Measurements from ENCODE around the gene WTAP.
"Not testable (repeated sequence)": the region's sequence is repeated elsewhere in the genome, so short reads cannot be mapped to it uniquely, and the experiment has no call there.

Gene WTAP

DNA sequence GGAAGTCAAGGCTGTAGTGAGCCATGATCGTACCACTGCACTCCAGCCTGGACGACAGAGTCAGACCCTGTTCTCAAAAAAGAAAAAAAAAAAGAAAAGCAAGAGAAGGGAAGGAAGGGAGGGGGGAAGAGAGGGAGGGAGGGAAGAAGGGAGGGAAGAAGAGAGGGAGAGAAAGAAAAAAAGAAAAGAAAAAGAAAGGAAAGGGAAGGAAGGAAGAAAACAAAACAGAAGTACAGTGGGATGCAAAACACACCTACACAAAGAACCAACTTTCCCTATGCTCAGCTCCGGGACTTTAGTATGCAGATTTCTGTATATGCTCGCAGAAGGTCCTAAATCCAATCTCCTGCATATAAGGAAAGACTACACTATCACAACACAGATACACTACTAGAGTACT is 2.5 kb upstream of the WTAP start:
- Histone ChIP-seq H3K27ac (ENCODE audit: low read depth, low read length) (no peak overlapping the region), H3K4me3 (ENCODE audit: low read length) (no peak overlapping the region), H3K27me3 (ENCODE audit: control insufficient read depth, insufficient read depth, low read length) (no peaks in the 10 kb centered on the region), H3K9ac (ENCODE audit: low read length) (no peak overlapping the region), H3K4me1 (ENCODE audit: control insufficient read depth, insufficient read depth, low read length) (peaks cover 14% of the 10 kb centered on the region), H3K36me3 (ENCODE audit: control insufficient read depth, insufficient read depth, low read length) (peaks cover 2% of the 10 kb centered on the region)

DNA sequence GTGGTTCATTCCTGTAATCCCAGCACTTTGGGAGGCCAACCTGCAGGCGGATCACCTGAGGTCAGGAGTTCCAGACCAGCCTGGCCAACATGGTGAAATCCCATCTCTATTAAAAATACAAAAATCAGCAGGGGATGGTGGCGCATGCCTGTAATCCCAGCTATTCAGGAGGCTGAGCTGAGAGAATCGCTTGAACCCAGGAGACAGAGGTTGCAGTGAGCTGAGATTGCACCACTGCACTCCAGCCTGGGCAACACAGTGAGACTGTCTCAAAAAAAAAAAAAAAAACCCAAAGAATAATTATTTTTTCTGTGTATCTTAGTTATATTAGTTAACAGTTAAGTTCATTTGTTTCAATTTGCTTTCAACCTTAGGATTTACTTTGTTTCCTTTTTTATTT is 2.1 kb upstream of the WTAP start:
- H3K4me1 ChIP-seq (ENCODE audit: control insufficient read depth, insufficient read depth, low read length): peaks cover 15% of the 10 kb centered on the region
- H3K36me3 ChIP-seq (ENCODE audit: control insufficient read depth, insufficient read depth, low read length); H3K9ac ChIP-seq (ENCODE audit: low read length); H3K4me3 ChIP-seq (ENCODE audit: low read length); H3K27me3 ChIP-seq (ENCODE audit: control insufficient read depth, insufficient read depth, low read length); H3K27ac ChIP-seq (ENCODE audit: low read depth, low read length): not testable (repeated sequence)

DNA sequence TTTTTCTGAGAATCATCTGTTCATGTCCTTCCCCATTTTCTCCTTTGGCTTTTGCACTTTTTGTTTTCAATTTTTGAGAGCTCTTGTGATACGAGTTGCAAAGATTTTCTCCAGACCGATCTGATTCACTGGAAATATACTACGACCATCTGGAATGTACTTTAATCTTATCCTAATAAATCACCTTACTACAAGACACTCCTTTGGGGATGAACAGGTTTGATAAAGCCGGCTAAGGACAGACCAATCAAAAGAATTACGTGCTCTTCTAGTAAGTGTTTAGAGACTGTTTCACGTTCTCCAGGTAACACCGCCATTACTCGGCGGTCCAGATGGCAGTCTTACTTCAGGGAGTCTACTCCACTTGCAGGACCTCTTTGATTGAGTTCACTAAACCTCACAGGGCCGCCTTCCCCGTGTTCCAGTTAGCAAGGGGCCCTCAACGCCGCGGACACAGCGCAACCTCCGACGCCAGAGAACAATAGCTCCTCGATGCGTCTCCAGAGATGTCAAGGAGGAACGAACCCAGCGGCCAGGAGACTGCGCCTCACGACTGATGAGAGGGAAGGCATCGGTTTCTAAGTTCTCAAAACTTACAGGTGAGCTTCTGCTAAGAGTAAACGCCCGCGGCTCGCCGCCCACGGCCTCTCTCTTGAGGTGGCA is 920 bp upstream of the WTAP start:
- H3K36me3 ChIP-seq (ENCODE audit: control insufficient read depth, insufficient read depth, low read length): peaks cover 2% of the 10 kb centered on the region
- peak overlapping the region; percentile 92 for H3K4me3 ChIP-seq (ENCODE audit: low read length)
- H3K4me1 ChIP-seq (ENCODE audit: control insufficient read depth, insufficient read depth, low read length): peaks cover 15% of the 10 kb centered on the region
- H3K27me3 ChIP-seq (ENCODE audit: control insufficient read depth, insufficient read depth, low read length): no peaks in the 10 kb centered on the region
- peak overlapping the region; percentile 86 for H3K9ac ChIP-seq (ENCODE audit: low read length)
- H3K27ac ChIP-seq (ENCODE audit: low read depth, low read length): peak overlapping the region; percentile 100

DNA sequence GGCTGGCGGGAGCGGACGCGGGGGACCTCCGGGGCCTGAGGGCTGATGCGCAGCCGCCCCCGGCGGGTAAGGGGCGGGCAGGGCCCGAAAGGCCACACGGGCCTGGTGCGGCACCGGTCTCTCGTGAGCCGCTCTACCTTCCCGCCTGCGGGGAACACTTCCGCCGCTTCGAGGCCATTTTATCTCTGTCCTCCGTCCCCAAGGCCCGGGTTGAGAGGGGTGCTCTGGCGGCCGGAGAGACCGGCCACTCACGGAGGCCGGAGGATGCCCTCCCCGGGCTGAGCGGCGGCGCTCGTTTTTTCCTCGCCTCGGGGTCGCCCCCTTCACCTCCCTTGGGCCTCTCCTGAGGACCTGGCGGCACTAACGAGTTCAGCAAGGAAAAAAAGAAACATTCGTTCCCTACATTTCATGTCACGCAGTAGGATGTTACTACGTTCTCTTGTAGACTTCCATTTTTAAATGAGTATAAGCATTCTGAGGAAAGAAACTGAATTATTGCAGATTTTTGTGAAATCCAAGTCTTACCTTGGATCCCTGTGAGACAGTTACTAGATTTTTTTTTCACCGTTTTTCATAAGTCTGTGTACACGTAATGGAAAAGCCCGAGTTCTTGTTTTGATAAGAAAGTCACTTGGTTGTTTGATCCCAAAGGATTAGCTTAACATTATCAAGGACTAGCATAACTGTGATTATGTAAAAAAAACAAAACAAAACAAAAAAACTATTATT is 575 bp downstream of the WTAP start:
- H3K4me3 ChIP-seq (ENCODE audit: low read length): peak overlapping the region; percentile 81
- peaks cover 15% of the 10 kb centered on the region for H3K4me1 ChIP-seq (ENCODE audit: control insufficient read depth, insufficient read depth, low read length)
- H3K36me3 ChIP-seq (ENCODE audit: control insufficient read depth, insufficient read depth, low read length): peaks cover 2% of the 10 kb centered on the region
- peak overlapping the region; percentile 100 for H3K27ac ChIP-seq (ENCODE audit: low read depth, low read length)
- peak overlapping the region; percentile 96 for H3K9ac ChIP-seq (ENCODE audit: low read length)
- no peaks in the 10 kb centered on the region for H3K27me3 ChIP-seq (ENCODE audit: control insufficient read depth, insufficient read depth, low read length)

DNA sequence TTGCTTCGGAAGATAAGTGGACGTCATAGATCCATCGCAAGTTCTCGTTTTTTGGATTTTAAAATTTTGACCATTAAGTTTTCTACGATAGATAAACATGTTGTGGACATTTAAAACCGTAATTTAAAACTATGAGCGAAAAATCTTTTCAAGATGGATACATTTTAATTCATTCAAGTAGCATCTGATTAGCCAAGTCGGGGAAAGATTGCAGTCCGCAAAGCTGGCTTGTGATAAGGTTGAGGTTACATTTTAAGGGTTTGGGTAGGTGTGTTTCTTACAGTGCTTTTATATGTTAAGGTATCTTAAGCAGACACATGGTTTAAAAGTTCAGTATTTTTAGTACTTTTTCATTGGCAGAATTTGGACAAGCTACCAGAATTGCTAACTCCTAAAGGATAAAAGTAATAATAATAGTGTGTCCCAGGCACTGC is 1.2 kb downstream of the WTAP start:
- H3K27me3 ChIP-seq (ENCODE audit: control insufficient read depth, insufficient read depth, low read length): no peaks in the 10 kb centered on the region
- H3K4me3 ChIP-seq (ENCODE audit: low read length): peak overlapping the region; percentile 81
- H3K36me3 ChIP-seq (ENCODE audit: control insufficient read depth, insufficient read depth, low read length): peaks cover 2% of the 10 kb centered on the region
- H3K4me1 ChIP-seq (ENCODE audit: control insufficient read depth, insufficient read depth, low read length): peaks cover 15% of the 10 kb centered on the region
- H3K9ac ChIP-seq (ENCODE audit: low read length): peak overlapping the region; percentile 2
- peak overlapping the region; percentile 100 for H3K27ac ChIP-seq (ENCODE audit: low read depth, low read length)

DNA sequence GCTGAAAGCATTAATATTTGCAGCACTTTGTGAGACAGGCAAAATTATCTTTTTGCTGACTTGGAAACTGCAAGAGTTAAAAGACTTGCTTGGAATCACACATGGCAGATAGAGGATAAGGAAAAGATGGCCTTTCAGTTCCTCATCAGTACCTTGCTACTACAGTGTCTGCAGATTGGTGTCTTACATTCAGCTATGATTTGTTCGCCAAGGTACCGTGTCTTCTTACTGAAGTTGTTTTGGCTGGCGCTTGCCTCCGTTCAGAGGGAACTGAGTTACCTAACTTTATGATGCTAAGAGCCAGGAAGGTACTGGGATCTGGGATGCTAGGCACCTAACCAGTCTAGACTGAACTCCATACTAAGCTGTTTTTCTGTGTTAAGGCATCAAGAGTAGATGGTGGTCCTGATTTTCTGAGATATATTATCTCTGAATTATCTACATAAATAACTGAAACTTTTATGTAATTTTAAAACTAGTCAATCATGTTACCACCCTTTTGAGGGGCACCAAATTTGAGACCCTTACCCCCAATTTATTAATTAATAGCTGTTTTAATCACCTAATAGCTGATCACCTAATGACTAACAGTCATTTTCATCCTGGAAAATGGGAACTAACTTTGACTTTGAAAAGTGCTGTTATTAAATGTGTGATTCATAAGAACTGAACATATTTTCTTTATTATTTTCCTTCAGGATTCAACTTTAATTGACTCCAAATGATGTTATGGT is 2.5 kb downstream of the WTAP start:
- H3K27me3 ChIP-seq (ENCODE audit: control insufficient read depth, insufficient read depth, low read length): no peaks in the 10 kb centered on the region
- H3K9ac ChIP-seq (ENCODE audit: low read length): no peak overlapping the region
- H3K27ac ChIP-seq (ENCODE audit: low read depth, low read length): no peak overlapping the region
- H3K4me3 ChIP-seq (ENCODE audit: low read length): peak overlapping the region; percentile 81
- peaks cover 2% of the 10 kb centered on the region for H3K36me3 ChIP-seq (ENCODE audit: control insufficient read depth, insufficient read depth, low read length)
- peaks cover 15% of the 10 kb centered on the region for H3K4me1 ChIP-seq (ENCODE audit: control insufficient read depth, insufficient read depth, low read length)

DNA sequence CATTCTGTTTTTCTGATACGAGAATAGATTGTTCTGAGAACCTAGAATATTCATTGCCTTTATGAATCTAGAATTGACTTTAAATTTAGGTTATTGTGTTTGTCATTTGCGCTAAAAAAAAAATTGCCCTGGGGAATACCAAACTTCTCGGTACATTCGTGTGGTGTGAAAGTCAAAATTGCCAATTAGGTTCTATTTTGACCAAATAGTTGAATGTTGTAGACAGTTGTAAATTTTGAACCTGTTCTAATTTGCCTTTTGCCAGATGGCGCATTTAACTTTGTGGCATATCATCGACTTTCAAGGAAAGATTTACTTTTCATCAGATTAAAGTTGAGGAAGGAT is 3.0 kb downstream of the WTAP start:
- H3K27ac ChIP-seq (ENCODE audit: low read depth, low read length): no peak overlapping the region
- peaks cover 15% of the 10 kb centered on the region for H3K4me1 ChIP-seq (ENCODE audit: control insufficient read depth, insufficient read depth, low read length)
- H3K36me3 ChIP-seq (ENCODE audit: control insufficient read depth, insufficient read depth, low read length): peaks cover 2% of the 10 kb centered on the region
- no peak overlapping the region for H3K4me3 ChIP-seq (ENCODE audit: low read length)
- no peak overlapping the region for H3K9ac ChIP-seq (ENCODE audit: low read length)
- no peaks in the 10 kb centered on the region for H3K27me3 ChIP-seq (ENCODE audit: control insufficient read depth, insufficient read depth, low read length)

DNA sequence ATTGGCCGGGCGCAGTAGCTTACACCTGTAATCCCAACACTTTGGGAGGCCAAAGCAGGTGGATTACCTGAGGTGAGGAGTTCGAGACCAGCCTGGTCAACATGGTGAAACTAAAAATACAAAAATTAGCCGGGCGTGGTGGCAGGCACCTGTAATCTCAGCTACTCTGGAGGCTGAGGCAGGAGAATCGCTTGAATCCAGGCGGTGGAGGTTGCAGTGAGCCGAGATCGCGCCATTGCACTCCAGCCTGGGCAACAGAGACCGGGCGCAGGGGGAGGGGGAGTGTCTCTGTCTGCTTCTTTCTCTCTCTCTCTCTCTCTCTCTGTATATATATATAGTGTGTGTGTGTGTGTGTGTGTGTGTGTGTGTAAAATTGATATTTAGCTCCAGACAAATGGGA is 5.2 kb downstream of the WTAP start:
- not testable (repeated sequence) for H3K4me3 ChIP-seq (ENCODE audit: low read length); H3K27ac ChIP-seq (ENCODE audit: low read depth, low read length); H3K4me1 ChIP-seq (ENCODE audit: control insufficient read depth, insufficient read depth, low read length); H3K27me3 ChIP-seq (ENCODE audit: control insufficient read depth, insufficient read depth, low read length); H3K36me3 ChIP-seq (ENCODE audit: control insufficient read depth, insufficient read depth, low read length); H3K9ac ChIP-seq (ENCODE audit: low read length)

DNA sequence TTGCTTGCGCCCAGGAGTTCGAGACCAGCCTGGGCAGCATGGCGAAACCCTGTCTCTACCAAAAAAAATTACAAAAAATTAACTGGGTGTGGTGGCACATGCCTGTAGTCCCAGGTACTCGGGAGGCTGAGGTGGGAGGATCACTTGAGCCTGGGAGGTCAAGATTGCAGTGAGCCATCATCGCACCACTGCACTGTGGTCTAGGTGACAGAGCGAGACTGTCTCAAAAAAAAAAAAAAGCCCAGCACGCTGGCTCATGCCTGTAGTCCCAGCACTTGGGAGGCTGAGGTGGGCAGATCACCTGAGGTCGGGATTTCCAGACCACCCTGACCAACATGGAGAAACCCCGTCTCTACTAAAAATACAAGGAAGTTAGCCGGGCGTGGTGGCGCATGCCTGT is 6.1 kb downstream of the WTAP start:
- H3K4me1 ChIP-seq (ENCODE audit: control insufficient read depth, insufficient read depth, low read length); H3K36me3 ChIP-seq (ENCODE audit: control insufficient read depth, insufficient read depth, low read length): not testable (repeated sequence)

DNA sequence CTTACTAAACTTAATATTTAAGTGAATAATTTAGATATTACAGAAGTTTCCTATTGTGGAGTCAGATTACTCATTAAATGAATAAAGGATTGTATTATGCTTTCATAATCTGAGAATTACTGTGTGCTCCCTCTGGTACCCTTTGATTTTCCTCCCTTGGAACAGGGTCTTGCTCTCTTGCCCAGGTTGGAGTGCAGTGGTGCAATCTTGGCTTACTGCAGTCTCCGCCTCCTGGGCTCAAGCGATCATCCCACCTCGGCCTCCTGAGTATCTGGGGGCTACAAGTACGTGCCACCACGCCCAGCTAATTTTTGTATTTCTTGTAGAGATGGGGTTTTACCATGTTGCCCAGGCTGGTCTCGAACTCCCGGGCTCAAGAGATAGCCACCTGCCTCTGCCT is 9.6 kb downstream of the WTAP start:
- no peak overlapping the region for H3K9ac ChIP-seq (ENCODE audit: low read length)
- H3K4me1 ChIP-seq (ENCODE audit: control insufficient read depth, insufficient read depth, low read length): no peaks in the 10 kb centered on the region
- H3K27me3 ChIP-seq (ENCODE audit: control insufficient read depth, insufficient read depth, low read length): no peaks in the 10 kb centered on the region
- no peak overlapping the region for H3K27ac ChIP-seq (ENCODE audit: low read depth, low read length)
- peaks cover 8% of the 10 kb centered on the region for H3K36me3 ChIP-seq (ENCODE audit: control insufficient read depth, insufficient read depth, low read length)
- H3K4me3 ChIP-seq (ENCODE audit: low read length): no peak overlapping the region

More for the DNA sequence above, 6.1 kb downstream of the WTAP start:
- not testable (repeated sequence) for H3K4me3 ChIP-seq (ENCODE audit: low read length); H3K27ac ChIP-seq (ENCODE audit: low read depth, low read length); H3K9ac ChIP-seq (ENCODE audit: low read length); H3K27me3 ChIP-seq (ENCODE audit: control insufficient read depth, insufficient read depth, low read length)

DNA sequence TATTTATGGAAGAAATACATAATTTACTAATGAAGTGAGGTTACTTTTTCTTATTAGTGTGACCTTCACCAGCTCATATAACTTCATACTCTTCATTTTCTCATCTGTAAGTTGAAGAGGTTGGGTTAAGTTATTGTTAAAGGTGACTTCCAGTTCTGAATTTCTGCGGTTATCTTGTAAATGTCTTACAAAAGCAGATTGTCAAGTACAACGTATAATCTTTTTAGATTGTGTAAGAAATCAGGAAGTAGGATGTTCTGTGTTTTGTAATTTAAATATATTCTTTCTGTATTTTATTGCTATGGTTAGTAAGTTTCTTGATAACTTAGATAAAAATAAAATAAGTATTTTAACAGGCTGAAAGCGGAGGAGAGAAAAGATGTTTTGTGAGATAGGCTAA is 12.0 kb downstream of the WTAP start:
- no peaks in the 10 kb centered on the region for H3K4me1 ChIP-seq (ENCODE audit: control insufficient read depth, insufficient read depth, low read length)

DNA sequence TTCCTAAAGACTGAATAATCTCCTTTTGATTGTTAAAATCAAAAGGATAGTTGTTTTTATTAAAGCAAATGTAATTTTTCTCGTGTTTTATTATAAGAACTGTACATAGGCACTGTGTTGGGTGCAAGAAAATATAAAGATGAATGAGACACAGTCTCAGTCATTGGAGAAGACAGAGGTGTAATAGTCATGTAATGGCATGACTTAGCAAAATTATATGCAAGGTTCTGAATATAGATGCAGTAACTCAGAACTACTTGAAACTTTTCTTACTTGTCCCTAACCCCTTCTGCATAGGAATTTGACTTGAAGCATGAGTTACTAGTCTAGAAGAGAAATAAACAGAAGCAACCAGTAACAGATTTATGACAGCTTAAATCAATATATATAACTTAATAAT is 14.9 kb downstream of the WTAP start:
- Histone ChIP-seq H3K9ac (ENCODE audit: low read length) (no peak overlapping the region), H3K4me1 (ENCODE audit: control insufficient read depth, insufficient read depth, low read length) (no peaks in the 10 kb centered on the region), H3K36me3 (ENCODE audit: control insufficient read depth, insufficient read depth, low read length) (peaks cover 29% of the 10 kb centered on the region), H3K27me3 (ENCODE audit: control insufficient read depth, insufficient read depth, low read length) (no peaks in the 10 kb centered on the region), H3K27ac (ENCODE audit: low read depth, low read length) (no peak overlapping the region), H3K4me3 (ENCODE audit: low read length) (no peak overlapping the region)

More for the DNA sequence above, 12.0 kb downstream of the WTAP start:
- H3K27me3 ChIP-seq (ENCODE audit: control insufficient read depth, insufficient read depth, low read length): no peaks in the 10 kb centered on the region
- no peak overlapping the region for H3K4me3 ChIP-seq (ENCODE audit: low read length)
- H3K27ac ChIP-seq (ENCODE audit: low read depth, low read length): no peak overlapping the region
- peaks cover 12% of the 10 kb centered on the region for H3K36me3 ChIP-seq (ENCODE audit: control insufficient read depth, insufficient read depth, low read length)
- H3K9ac ChIP-seq (ENCODE audit: low read length): no peak overlapping the region
